Fibroblast of skin of right quadriceps (primary cell): ENCODE results near the gene PITPNB.

Experiments used
- DNase-seq: peaks from one replicate; pipeline ENCODE4 v3.0.0-alpha.2; 2013

PITPNB gene

GRCh38 chr22:27853424-27853823 lies 65.6 kb downstream of the PITPNB start:
- peak; percentile 40 for DNase-seq

- peak; percentile 67 for DNase-seq
These were observed 66.9 kb downstream of the PITPNB start for GRCh38 chr22:27851974-27852746.

GRCh38 chr22:27850000-27850521 lies 69.0 kb downstream of the PITPNB start:
- peak; percentile 28 for DNase-seq

- no peak for DNase-seq
These were observed 71.1 kb downstream of the PITPNB start for GRCh38 chr22:27848005-27848404.

GRCh38 chr22:27846910-27847309 lies 72.1 kb downstream of the PITPNB start:
- DNase-seq = no peak

GRCh38 chr22:27846248-27846757 lies 72.8 kb downstream of the PITPNB start:
- no peak for DNase-seq

GRCh38 chr22:27845644-27846043 lies 73.4 kb downstream of the PITPNB start:
- DNase-seq = no peak

- peak; percentile 66 for DNase-seq
These were observed 74.1 kb downstream of the PITPNB start for GRCh38 chr22:27844656-27845591.

- DNase-seq = no peak
These were observed 74.8 kb downstream of the PITPNB start for GRCh38 chr22:27844256-27844655.

GRCh38 chr22:27843441-27843840 lies 75.6 kb downstream of the PITPNB start:
- no peak for DNase-seq

GRCh38 chr22:27842669-27843431 lies 76.2 kb downstream of the PITPNB start:
- DNase-seq = peak; percentile 83

- DNase-seq = no peak
These were observed 76.9 kb downstream of the PITPNB start for GRCh38 chr22:27842201-27842600.

GRCh38 chr22:27840436-27840835 lies 78.6 kb downstream of the PITPNB start:
- DNase-seq = no peak

GRCh38 chr22:27839057-27839660 lies 79.9 kb downstream of the PITPNB start:
- DNase-seq = no peak

GRCh38 chr22:27836181-27836580 lies 82.9 kb downstream of the PITPNB start:
- peak; percentile 95 for DNase-seq

GRCh38 chr22:27835446-27835845 lies 83.6 kb downstream of the PITPNB start:
- DNase-seq = peak; percentile 76

GRCh38 chr22:27834364-27835185 lies 84.5 kb downstream of the PITPNB start:
- no peak for DNase-seq

GRCh38 chr22:27833803-27834202 lies 85.3 kb downstream of the PITPNB start:
- DNase-seq = no peak

- no peak for DNase-seq
These were observed 86.5 kb downstream of the PITPNB start for GRCh38 chr22:27832606-27833005.

GRCh38 chr22:27829620-27830019 lies 89.4 kb downstream of the PITPNB start:
- DNase-seq = no peak
